ENCODE data around the gene PDCD10. TPM values are rescaled to one million over a fixed set of nuclear protein-coding genes. Genes with fewer than 3 reads are reported as not detected.

PDCD10 gene
- total RNA-seq, 1 experiment from 2014 or later, result 84.6 TPM

DNA sequence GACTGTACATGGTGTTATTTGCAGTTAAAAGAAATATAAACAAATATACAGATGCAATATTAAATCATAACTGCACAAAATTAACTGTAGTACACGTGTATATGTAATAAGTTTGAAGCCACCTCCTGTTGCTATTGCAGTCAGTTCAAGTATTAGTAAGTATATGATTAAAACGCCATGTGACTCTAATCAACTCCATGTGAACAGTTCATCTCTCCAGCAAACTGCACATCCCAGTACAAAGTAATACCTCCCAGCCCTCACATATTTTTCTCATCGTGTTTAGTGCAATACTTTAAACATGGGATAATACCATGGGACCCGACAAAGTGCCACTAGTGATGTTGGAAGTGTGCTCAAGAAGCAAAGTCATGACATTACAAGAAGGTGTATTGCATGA is 34.6 kb downstream of the PDCD10 start:
- DNase-seq, result no peak
- H3K9me3 ChIP-seq (ENCODE audit: insufficient read depth, low read depth), result no peaks in the 10 kb centered on the region
- intact Hi-C loops (cut with micrococcal nuclease; ENCODE audit: unreplicated experiment), result no loop called here

GRCh38 chr3:167694121-167694520 is 40.6 kb downstream of the PDCD10 start:
- Histone ChIP-seq H3K4me2 (no peak overlapping the region), H3K9me2 (ENCODE audit: insufficient read depth) (no peaks in the 10 kb centered on the region), H3F3A (ENCODE audit: insufficient read depth, low read depth) (no peaks in the 10 kb centered on the region; the same call in 1 of the 2 replicates), H3K27me3 (ENCODE audit: insufficient read depth, low read depth) (no peaks in the 10 kb centered on the region), H3K9me3 (ENCODE audit: insufficient read depth, low read depth) (no peaks in the 10 kb centered on the region), H3K79me2 (ENCODE audit: low read depth) (no peaks in the 10 kb centered on the region), H3K4me3 (no peak overlapping the region), H3K4me1 (replicated peaks; ENCODE audit: insufficient read depth) (no peaks in the 10 kb centered on the region), H3K36me3 (ENCODE audit: low read depth) (peaks cover 31% of the 10 kb centered on the region), H4K20me1 (ENCODE audit: insufficient read depth) (0 out of 2 replicates have a peak, but pooled peaks cover 3% of the 10 kb centered on the region), H3K27ac (no peak overlapping the region), H2AFZ (no peak overlapping the region)
- DNase-seq, result no peak
- TF ChIP-seq CTCF (conservative IDR thresholded peaks at IDR 0.05), result no peak
- no peak for TF ChIP-seq EZH2 (IDR thresholded peaks at IDR 0.05; ENCODE audit: low read depth)
- no TSS peak for BruUV-seq (replicated peaks)
- POLR2A ChIA-PET (ENCODE audit: unreplicated experiment), result no interaction called here
- intact Hi-C loops (cut with micrococcal nuclease; ENCODE audit: unreplicated experiment), result loop anchor here (10.0 kb wide), 1 partner anchor 181 kb away; no protein-coding TSS in a partner anchor
- CTCF ChIA-PET, result interaction anchor here (0.7 kb wide), 1 partner anchor 31 kb away, joined by 3 read pairs; no protein-coding TSS in a partner anchor

More for the DNA sequence above, 34.6 kb downstream of the PDCD10 start:
- H3K4me1 ChIP-seq (replicated peaks; ENCODE audit: insufficient read depth), result no peaks in the 10 kb centered on the region
- H3K36me3 ChIP-seq (ENCODE audit: low read depth), result peaks cover 28% of the 10 kb centered on the region
- no peak overlapping the region for H3K4me3 ChIP-seq
- TF ChIP-seq EZH2 (IDR thresholded peaks at IDR 0.05; ENCODE audit: low read depth) (no peak), CTCF (conservative IDR thresholded peaks at IDR 0.05) (no peak)
- H3K27me3 ChIP-seq (ENCODE audit: insufficient read depth, low read depth), result no peaks in the 10 kb centered on the region
- CTCF ChIA-PET, result interaction anchor here (0.5 kb wide), 1 partner anchor 50 kb away, joined by 3 read pairs; no protein-coding TSS in a partner anchor
- H3K79me2 ChIP-seq (ENCODE audit: low read depth), result no peaks in the 10 kb centered on the region
- POLR2A ChIA-PET (ENCODE audit: unreplicated experiment), result no interaction called here
- no peak overlapping the region for H3K4me2 ChIP-seq
- no peaks in the 10 kb centered on the region for H3K9me2 ChIP-seq (ENCODE audit: insufficient read depth)
- no peak overlapping the region for H2AFZ ChIP-seq
- 0 out of 2 replicates have a peak, but pooled peaks cover 10% of the 10 kb centered on the region for H4K20me1 ChIP-seq (ENCODE audit: insufficient read depth)
- no peak overlapping the region for H3K27ac ChIP-seq
- BruUV-seq (replicated peaks), result no TSS peak
- H3F3A ChIP-seq (ENCODE audit: insufficient read depth, low read depth), result no peaks in the 10 kb centered on the region; the same call in 1 of the 2 replicates

DNA sequence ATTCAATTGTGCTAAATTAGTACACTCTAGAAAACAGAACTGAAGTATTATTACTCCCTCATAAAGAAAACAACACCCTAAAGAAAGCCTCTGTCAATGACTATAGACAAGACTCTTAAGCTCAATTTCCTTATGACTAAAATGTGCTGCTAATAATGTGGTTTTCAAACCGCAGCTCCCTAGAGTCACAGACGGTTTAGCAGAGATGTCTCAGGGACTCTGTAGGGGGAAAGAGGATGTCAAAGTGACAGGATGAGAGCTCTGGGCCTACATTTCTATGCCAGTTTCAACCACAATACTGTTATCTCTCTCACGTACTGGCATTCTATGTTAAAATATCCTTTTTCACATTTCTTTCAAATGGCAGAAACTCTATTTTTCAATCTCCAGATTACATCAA is 43.3 kb downstream of the PDCD10 start:
- peaks cover 25% of the 10 kb centered on the region for H3K36me3 ChIP-seq (ENCODE audit: low read depth)
- H3K4me1 ChIP-seq (replicated peaks; ENCODE audit: insufficient read depth), result no peaks in the 10 kb centered on the region
- H3K4me2 ChIP-seq, result no peak overlapping the region
- H4K20me1 ChIP-seq (ENCODE audit: insufficient read depth), result no peaks in the 10 kb centered on the region
- H3K9me3 ChIP-seq (ENCODE audit: insufficient read depth, low read depth), result no peaks in the 10 kb centered on the region
- ChIA-PET POLR2A (ENCODE audit: unreplicated experiment) (no interaction called here), CTCF (no interaction called here)
- H3K27me3 ChIP-seq (ENCODE audit: insufficient read depth, low read depth), result no peaks in the 10 kb centered on the region
- no peaks in the 10 kb centered on the region for H3F3A ChIP-seq (ENCODE audit: insufficient read depth, low read depth)
- H3K79me2 ChIP-seq (ENCODE audit: low read depth), result no peaks in the 10 kb centered on the region
- no peak for DNase-seq
- no peak for TF ChIP-seq EZH2 (IDR thresholded peaks at IDR 0.05; ENCODE audit: low read depth)
- no peak for TF ChIP-seq CTCF (conservative IDR thresholded peaks at IDR 0.05)
- no peak overlapping the region for H2AFZ ChIP-seq
- no TSS peak for BruUV-seq (replicated peaks)
- no peaks in the 10 kb centered on the region for H3K9me2 ChIP-seq (ENCODE audit: insufficient read depth)
- no peak overlapping the region for H3K27ac ChIP-seq
- no peak overlapping the region for H3K4me3 ChIP-seq
- intact Hi-C loops (cut with micrococcal nuclease; ENCODE audit: unreplicated experiment), result loop anchor here (10.0 kb wide), 1 partner anchor 183 kb away; no protein-coding TSS in a partner anchor
